ENCODE measurements around the gene TRMT112. TPM values are rescaled to one million over a fixed set of nuclear protein-coding genes. Genes with fewer than 3 reads are reported as not detected.

The TRMT112 gene
- total RNA-seq, 1 donor from 2014 or later = 93.1 TPM

DNA sequence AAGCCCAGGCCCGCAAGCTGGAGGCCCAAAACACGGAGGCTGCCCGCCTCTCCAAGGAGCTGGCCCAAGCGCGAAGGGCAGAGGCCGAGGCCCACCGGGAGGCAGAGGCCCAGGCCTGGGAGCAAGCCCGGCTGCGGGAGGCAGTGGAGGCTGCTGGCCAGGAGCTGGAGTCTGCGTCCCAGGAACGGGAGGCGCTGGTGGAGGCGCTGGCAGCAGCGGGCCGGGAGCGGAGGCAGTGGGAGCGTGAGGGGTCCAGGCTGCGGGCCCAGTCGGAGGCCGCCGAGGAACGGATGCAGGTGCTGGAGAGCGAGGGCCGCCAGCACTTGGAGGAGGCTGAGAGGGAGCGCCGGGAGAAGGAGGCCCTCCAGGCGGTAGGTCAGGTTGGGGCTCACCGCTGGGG lies 27.4 kb upstream of the TRMT112 start:
- Mint-ChIP-seq H3K9me3 (ENCODE audit: unreplicated experiment) (peaks cover 16% of the 10 kb centered on the region), H3K27ac (ENCODE audit: unreplicated experiment) (no peak overlapping the region), H3K4me3 (ENCODE audit: unreplicated experiment) (no peak overlapping the region), H3K27me3 (ENCODE audit: unreplicated experiment) (peaks cover 11% of the 10 kb centered on the region), H3K4me1 (ENCODE audit: low read depth, unreplicated experiment) (peaks cover 10% of the 10 kb centered on the region), H3K36me3 (ENCODE audit: unreplicated experiment) (no peaks in the 10 kb centered on the region)
- DNase-seq = no peak
- TF ChIP-seq, protein P1, sequence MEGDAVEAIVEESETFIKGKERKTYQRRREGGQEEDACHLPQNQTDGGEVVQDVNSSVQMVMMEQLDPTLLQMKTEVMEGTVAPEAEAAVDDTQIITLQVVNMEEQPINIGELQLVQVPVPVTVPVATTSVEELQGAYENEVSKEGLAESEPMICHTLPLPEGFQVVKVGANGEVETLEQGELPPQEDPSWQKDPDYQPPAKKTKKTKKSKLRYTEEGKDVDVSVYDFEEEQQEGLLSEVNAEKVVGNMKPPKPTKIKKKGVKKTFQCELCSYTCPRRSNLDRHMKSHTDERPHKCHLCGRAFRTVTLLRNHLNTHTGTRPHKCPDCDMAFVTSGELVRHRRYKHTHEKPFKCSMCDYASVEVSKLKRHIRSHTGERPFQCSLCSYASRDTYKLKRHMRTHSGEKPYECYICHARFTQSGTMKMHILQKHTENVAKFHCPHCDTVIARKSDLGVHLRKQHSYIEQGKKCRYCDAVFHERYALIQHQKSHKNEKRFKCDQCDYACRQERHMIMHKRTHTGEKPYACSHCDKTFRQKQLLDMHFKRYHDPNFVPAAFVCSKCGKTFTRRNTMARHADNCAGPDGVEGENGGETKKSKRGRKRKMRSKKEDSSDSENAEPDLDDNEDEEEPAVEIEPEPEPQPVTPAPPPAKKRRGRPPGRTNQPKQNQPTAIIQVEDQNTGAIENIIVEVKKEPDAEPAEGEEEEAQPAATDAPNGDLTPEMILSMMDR (IDR thresholded peaks at IDR 0.05; ENCODE audit: partially characterized antibody, unreplicated experiment) = no peak

DNA sequence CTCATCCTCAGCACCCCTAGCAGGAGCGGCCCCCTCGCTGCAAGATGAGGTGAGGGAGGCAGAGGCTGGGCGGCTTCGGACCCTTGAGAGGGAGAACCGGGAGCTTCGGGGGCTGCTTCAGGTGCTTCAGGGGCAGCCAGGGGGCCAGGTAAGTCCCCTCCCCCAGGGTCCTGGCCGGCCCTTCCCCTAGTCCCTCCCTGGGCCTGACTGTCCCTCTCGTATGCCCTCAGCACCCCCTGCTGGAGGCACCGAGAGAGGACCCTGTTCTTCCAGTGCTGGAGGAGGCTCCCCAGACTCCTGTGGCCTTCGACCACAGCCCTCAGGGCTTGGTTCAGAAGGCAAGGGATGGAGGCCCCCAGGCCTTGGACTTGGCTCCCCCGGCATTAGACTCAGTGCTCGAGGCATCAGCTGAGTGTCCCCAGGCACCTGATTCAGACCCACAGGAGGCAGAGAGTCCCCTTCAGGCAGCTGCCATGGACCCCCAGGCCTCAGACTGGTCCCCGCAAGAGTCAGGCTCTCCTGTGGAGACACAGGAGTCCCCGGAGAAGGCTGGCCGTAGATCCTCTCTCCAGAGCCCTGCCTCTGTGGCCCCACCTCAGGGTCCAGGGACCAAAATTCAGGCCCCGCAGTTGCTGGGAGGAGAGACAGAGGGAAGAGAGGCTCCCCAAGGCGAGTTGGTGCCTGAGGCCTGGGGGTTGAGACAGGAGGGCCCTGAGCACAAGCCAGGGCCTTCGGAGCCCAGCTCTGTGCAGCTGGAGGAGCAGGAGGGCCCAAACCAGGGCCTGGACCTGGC lies 26.6 kb upstream of the TRMT112 start:
- TF ChIP-seq, protein P1 (IDR thresholded peaks at IDR 0.05; ENCODE audit: partially characterized antibody, unreplicated experiment) = peak; percentile 61
- no peak overlapping the region for H3K4me3 Mint-ChIP-seq (ENCODE audit: unreplicated experiment)
- peaks cover 17% of the 10 kb centered on the region for H3K9me3 Mint-ChIP-seq (ENCODE audit: unreplicated experiment)
- peaks cover 11% of the 10 kb centered on the region for H3K27me3 Mint-ChIP-seq (ENCODE audit: unreplicated experiment)
- peak; percentile 76 for DNase-seq
- no peak overlapping the region for H3K27ac Mint-ChIP-seq (ENCODE audit: unreplicated experiment)
- peaks cover 4% of the 10 kb centered on the region for H3K36me3 Mint-ChIP-seq (ENCODE audit: unreplicated experiment)
- peaks cover 14% of the 10 kb centered on the region for H3K4me1 Mint-ChIP-seq (ENCODE audit: low read depth, unreplicated experiment)

DNA sequence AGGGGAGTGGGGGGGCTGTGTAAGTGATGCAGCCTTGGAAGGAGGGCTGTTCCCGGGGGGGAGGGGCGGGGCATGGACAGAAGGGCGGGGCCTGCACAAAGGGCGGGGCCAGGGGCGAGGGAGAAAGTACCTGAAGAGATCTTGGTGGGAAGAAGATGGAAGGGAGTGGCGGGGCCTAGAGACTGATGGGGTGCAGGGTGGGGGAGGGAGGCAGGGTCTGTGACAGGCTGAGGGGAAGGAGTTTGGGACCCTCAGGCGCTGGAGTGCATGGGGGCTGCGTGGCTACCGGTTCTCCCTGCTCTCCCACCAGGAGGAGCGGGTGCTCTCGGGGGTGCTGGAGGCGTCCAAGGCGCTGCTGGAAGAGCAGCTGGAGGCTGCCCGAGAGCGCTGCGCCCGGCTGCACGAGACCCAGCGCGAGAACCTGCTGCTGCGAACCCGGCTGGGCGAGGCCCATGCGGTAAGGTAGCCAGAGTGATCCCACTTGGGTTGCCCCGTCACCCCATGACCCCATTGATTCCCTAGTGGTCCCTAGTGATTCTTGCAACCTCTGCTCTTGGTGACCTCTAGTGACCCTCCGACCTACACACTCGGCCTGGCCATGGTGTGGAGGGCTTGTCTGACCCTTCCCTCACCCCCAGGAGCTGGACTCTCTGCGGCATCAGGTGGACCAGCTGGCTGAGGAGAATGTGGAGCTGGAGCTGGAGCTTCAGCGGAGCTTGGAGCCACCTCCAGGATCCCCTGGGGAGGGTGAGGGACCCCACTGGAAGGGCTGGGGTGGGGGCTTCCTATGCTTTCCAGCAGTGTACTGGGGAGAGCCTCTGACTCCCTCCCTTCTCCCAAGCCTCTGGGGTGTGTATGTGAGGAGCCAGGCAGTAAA lies 25.7 kb upstream of the TRMT112 start:
- TF ChIP-seq, protein P1 (IDR thresholded peaks at IDR 0.05; ENCODE audit: partially characterized antibody, unreplicated experiment) = no peak

DNA sequence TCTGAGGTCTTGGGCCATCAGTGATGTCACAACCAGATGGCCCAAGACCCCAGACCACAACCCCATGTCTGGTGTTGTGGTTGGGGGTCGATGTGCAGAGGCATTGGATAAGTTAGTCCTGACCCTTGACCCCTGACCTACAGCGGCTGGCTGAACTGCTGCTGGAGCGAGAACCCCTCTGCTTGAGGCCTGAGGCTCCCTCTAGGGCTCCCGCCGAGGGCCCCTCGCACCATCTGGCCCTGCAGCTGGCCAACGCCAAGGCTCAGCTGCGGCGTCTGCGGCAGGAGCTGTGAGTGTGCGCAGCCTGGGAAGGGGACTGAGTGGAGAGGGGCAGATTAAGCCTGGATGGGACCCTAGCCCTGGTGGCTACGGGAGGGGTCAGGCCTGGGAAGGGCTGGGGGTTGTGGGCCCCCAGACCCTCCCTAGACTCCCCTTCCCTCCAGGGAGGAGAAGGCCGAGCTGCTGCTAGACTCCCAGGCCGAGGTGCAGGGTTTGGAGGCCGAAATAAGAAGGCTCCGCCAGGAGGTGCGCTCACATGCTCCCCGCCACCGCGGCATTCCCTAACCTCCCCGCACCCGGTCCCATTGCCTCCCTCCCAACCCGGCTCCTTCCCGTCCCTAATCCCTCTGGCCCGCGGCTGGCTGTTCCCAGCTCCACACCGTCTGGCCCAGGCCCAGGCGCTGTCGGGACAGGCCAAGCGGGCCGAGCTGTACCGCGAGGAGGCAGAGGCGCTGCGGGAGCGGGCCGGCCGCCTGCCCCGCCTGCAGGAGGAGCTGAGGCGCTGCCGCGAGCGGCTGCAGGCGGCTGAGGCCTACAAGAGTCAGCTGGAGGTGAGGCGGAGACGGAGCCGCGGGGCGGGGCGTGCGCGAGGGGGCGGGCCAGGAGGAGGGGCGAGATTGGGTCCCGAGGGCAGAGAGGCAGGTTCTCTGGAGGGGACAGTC lies 24.8 kb upstream of the TRMT112 start:
- peaks cover 4% of the 10 kb centered on the region for H3K36me3 Mint-ChIP-seq (ENCODE audit: unreplicated experiment)
- H3K4me3 Mint-ChIP-seq (ENCODE audit: unreplicated experiment) = peak overlapping the region; percentile 81
- peak; percentile 94 for DNase-seq

More for the DNA sequence above, 25.7 kb upstream of the TRMT112 start:
- Mint-ChIP-seq H3K36me3 (ENCODE audit: unreplicated experiment) (peaks cover 4% of the 10 kb centered on the region), H3K4me3 (ENCODE audit: unreplicated experiment) (peak overlapping the region; percentile 64), H3K27me3 (ENCODE audit: unreplicated experiment) (peaks cover 14% of the 10 kb centered on the region), H3K9me3 (ENCODE audit: unreplicated experiment) (peaks cover 19% of the 10 kb centered on the region), H3K27ac (ENCODE audit: unreplicated experiment) (peak overlapping the region; percentile 82), H3K4me1 (ENCODE audit: low read depth, unreplicated experiment) (peaks cover 19% of the 10 kb centered on the region)
- no peak for DNase-seq

More for the DNA sequence above, 24.8 kb upstream of the TRMT112 start:
- TF ChIP-seq, protein P1 (IDR thresholded peaks at IDR 0.05; ENCODE audit: partially characterized antibody, unreplicated experiment) = peak; percentile 24
- peak overlapping the region; percentile 82 for H3K27ac Mint-ChIP-seq (ENCODE audit: unreplicated experiment)
- peaks cover 12% of the 10 kb centered on the region for H3K27me3 Mint-ChIP-seq (ENCODE audit: unreplicated experiment)
- H3K4me1 Mint-ChIP-seq (ENCODE audit: low read depth, unreplicated experiment) = peaks cover 18% of the 10 kb centered on the region
- H3K9me3 Mint-ChIP-seq (ENCODE audit: unreplicated experiment) = peaks cover 20% of the 10 kb centered on the region

All from glutamatergic neuron (in vitro differentiated cells).